Measurements from ENCODE around the gene ZNF124. TPM values are rescaled to one million over a fixed set of nuclear protein-coding genes. Genes with fewer than 3 reads are reported as not detected.

The ZNF124 gene
- total and polyA plus RNA-seq, 2 of the 8 experiments (the other 6 are each of a cell fraction or from before 2014, with no cell fraction given), result 4.6 to 39.9 TPM

GRCh38 chr1:247110627-247111258, 61.1 kb downstream of the ZNF124 start:
- Histone ChIP-seq H3K27me3 (replicated peaks in 1 of 4; ENCODE audit: control insufficient read depth in 3 of 4, extremely low read depth in 1 of 4, insufficient read depth in 3 of 4, low read length in 3 of 4) (peaks cover 2 to 32% (median 15%) of the 10 kb centered on the region in 4 experiments), H3K23me2 (ENCODE audit: low read depth, low read length) (peaks cover 16% of the 10 kb centered on the region; the same call in 1 of the 2 replicates), H3K18ac (ENCODE audit: extremely low read depth, low read length) (no peak overlapping the region), H3K4me2 (ENCODE audit: insufficient read depth in 1 of 2, low read depth in 2 of 2, low read length in 2 of 2) (peak overlapping the region; percentile 47 to 94), H3K27ac (ENCODE audit: low read depth, low read length) (no peak overlapping the region), H4K91ac (replicated peaks; ENCODE audit: insufficient read length, low read length) (no peak overlapping the region), H3K23ac (ENCODE audit: insufficient read length) (no peak overlapping the region), H2BK15ac (ENCODE audit: low read length) (no peak overlapping the region), H3K4me1 (replicated peaks in 1 of 4; ENCODE audit: control insufficient read depth in 3 of 4, insufficient read depth in 4 of 4, low read length in 3 of 4) (peaks cover 0 to 6% (median 5%) of the 10 kb centered on the region in 4 experiments; a peak in 6 of 7 replicates), H4K8ac (ENCODE audit: extremely low read depth, insufficient read depth, low read length) (peak overlapping the region; percentile 41; the same call in 1 of the 2 replicates), H3K9ac (replicated peaks in 1 of 4; ENCODE audit: extremely low read depth in 1 of 4, low read depth in 3 of 4, low read length in 3 of 4) (no peak overlapping the region; a peak in 1 of 7 replicates), H3K79me2 (ENCODE audit: control insufficient read depth in 1 of 2, insufficient read depth in 2 of 2, low read length in 2 of 2) (no peaks in the 10 kb centered on the region), H3K36me3 (ENCODE audit: control insufficient read depth in 2 of 4, insufficient read depth in 4 of 4, low read length in 3 of 4) (no peaks in the 10 kb centered on the region), H3K14ac (ENCODE audit: insufficient read length) (no peak overlapping the region), H2AK5ac (ENCODE audit: low read depth, low read length) (no peak overlapping the region), H2AFZ (ENCODE audit: low read length) (no peak overlapping the region; the same call in 1 of the 2 replicates), H3K56ac (replicated peaks; ENCODE audit: insufficient read length, low read depth, low read length) (no peak overlapping the region), H2BK120ac (replicated peaks; ENCODE audit: low read depth, low read length) (no peak overlapping the region), H2BK5ac (ENCODE audit: low read depth, low read length) (no peak overlapping the region), H3K9me3 (ENCODE audit: insufficient read depth in 2 of 2, low read depth in 1 of 2, low read length in 1 of 2) (no peaks in the 10 kb centered on the region), H3K79me1 (ENCODE audit: low read depth, low read length) (no peaks in the 10 kb centered on the region), H4K5ac (ENCODE audit: insufficient read length, low read depth, low read length) (no peak overlapping the region), H2BK20ac (ENCODE audit: low read length) (no peak overlapping the region), H2BK12ac (ENCODE audit: low read depth, low read length) (no peak overlapping the region), H3K4ac (replicated peaks; ENCODE audit: insufficient read length, low read depth, low read length) (no peak overlapping the region), H4K20me1 (replicated peaks in 1 of 2; ENCODE audit: control insufficient read depth in 1 of 2, insufficient read depth in 2 of 2, low read length in 2 of 2) (peaks cover 0 to 3% of the 10 kb centered on the region in 2 experiments), H3K4me3 (ENCODE audit: extremely low read depth in 1 of 4, insufficient read depth in 2 of 4, low read depth in 3 of 4, low read length in 4 of 4) (peak overlapping the region; percentile 40 to 73 (median 56))
- TF ChIP-seq SAP30 (IDR thresholded peaks at IDR 0.05; ENCODE audit: insufficient read depth, insufficient replicate concordance, low read length) (no peak), POLR2A (IDR thresholded peaks at IDR 0.05; ENCODE audit: control extremely low read depth in 1 of 2, low read depth in 2 of 2, low read length in 2 of 2) (no peak; a peak in 1 of 3 replicates), CBX8 (IDR thresholded peaks at IDR 0.05; ENCODE audit: borderline replicate concordance, low read depth, low read length) (no peak), E2F6 (IDR thresholded peaks at IDR 0.05) (0 out of 2 replicates have a peak, but pooled peaks have one; percentile 8)
- FAIRE-seq (no peak), DNase-seq (ENCODE audit: low read depth in 1 of 2, low spot score in 2 of 2) (no peak)
- ChIA-PET POLR2A (ENCODE audit: partially characterized antibody) (interaction anchor here (1.5 kb wide), 1 partner anchor 180 kb away, joined by 4 read pairs; no protein-coding TSS in a partner anchor), CTCF (ENCODE audit: partially characterized antibody) (interaction anchor here (0.6 to 1.3 kb wide), 3 partner anchors 9 to 135 kb away, joined by 3 to 5 read pairs (median 3); no protein-coding TSS in a partner anchor)
- 21% methylated on average over 28 of the region's 30 CpGs; no CpG with 5 or more reads in 1 of the 2 experiments for WGBS, 2 experiments (ENCODE audit: extremely low coverage in 1 of 2, insufficient coverage in 1 of 2, insufficient read length in 1 of 2, insufficient replicate concordance in 2 of 2, low coverage in 1 of 2, low lambda C conversion rate in 2 of 2, missing lambda C conversion rate in 1 of 2)
